CD8-positive, alpha-beta memory T cell (primary cell): ENCODE results near the gene TBC1D10A. TPM values are rescaled to one million over a fixed set of nuclear protein-coding genes. Genes with fewer than 3 reads are reported as not detected.

Experiments
- CTCF ChIA-PET: fragments of 350-600 bp; sonication (Branson Sonifier 250); formaldehyde crosslinking; loops from one replicate; lab custom pipeline; 2021; ENCODE audit warnings: antibody characterized with exemption; lab: Charles Lee
- POLR2A ChIA-PET: fragments of 350-600 bp; sonication (Branson Sonifier 250); formaldehyde crosslinking; loops from one replicate; lab custom pipeline; 2021; ENCODE audit warnings: antibody characterized with exemption; lab: Charles Lee
- DNase-seq, 5 donors: peaks; one replicate each; pipeline versions ENCODE4 v3.0.0 to v3.0.0-alpha.2; 2020 to 2022; ENCODE audit warnings: mixed read lengths in 1 of 5
- H3K27ac ChIP-seq: one replicate; pipeline ENCODE4 v1.7.0; 2013; ENCODE audit warnings: low read depth, mild to moderate bottlenecking, low read length, moderate library complexity
- H3K27me3 ChIP-seq: 2 replicates; pipeline ENCODE4 v1.7.0; 2013; ENCODE audit warnings: low read length, mild to moderate bottlenecking; ENCODE audit not compliant: insufficient read depth, poor library complexity, severe bottlenecking
- H3K36me3 ChIP-seq: 2 replicates; pipeline ENCODE4 v1.7.0; 2013; ENCODE audit warnings: mild to moderate bottlenecking, low read length, moderate library complexity; ENCODE audit not compliant: insufficient read depth
- H3K4me1 ChIP-seq: 2 replicates; pipeline ENCODE4 v1.7.0; 2013; ENCODE audit warnings: mild to moderate bottlenecking, low read length, moderate library complexity; ENCODE audit not compliant: insufficient read depth
- H3K4me3 ChIP-seq: 2 replicates; pipeline ENCODE4 v1.7.0; 2013; ENCODE audit warnings: mild to moderate bottlenecking, low read length
- H3K9me3 ChIP-seq: 2 replicates; pipeline ENCODE4 v1.7.0; 2013; ENCODE audit warnings: mild to moderate bottlenecking, low read length
- H3K27ac Mint-ChIP-seq, 8 donors: one replicate each; pipeline ENCODE4 v1.8.0; 2020 to 2021; ENCODE audit warnings: mixed read lengths in 8 of 8, mild to moderate bottlenecking in 6 of 8, inconsistent platforms in 3 of 8, moderate library complexity in 3 of 8
- H3K27me3 Mint-ChIP-seq, 2 donors: one replicate each; pipeline ENCODE4 v1.8.0; 2020 to 2021; ENCODE audit warnings: mixed read lengths in 2 of 2, mild to moderate bottlenecking in 1 of 2, moderate library complexity in 1 of 2
- H3K36me3 Mint-ChIP-seq, 3 donors: one replicate each; pipeline ENCODE4 v1.8.0; 2020 to 2021; ENCODE audit warnings: mixed read lengths in 3 of 3, inconsistent platforms in 1 of 3, mild to moderate bottlenecking in 1 of 3
- H3K4me1 Mint-ChIP-seq, 3 donors: one replicate each; pipeline ENCODE4 v1.8.0; 2020 to 2021; ENCODE audit warnings: mixed read lengths in 3 of 3, inconsistent platforms in 1 of 3, mild to moderate bottlenecking in 1 of 3
- H3K4me3 Mint-ChIP-seq, 7 donors: one replicate each; pipeline ENCODE4 v1.8.0; 2020 to 2021; ENCODE audit warnings: mixed read lengths in 7 of 7, mild to moderate bottlenecking in 6 of 7, moderate library complexity in 4 of 7, inconsistent platforms in 2 of 7
- H3K9me3 Mint-ChIP-seq, 5 donors: one replicate each; pipeline ENCODE4 v1.8.0; 2020 to 2022; ENCODE audit warnings: mixed read lengths in 5 of 5, mild to moderate bottlenecking in 3 of 5, moderate library complexity in 2 of 5, inconsistent platforms in 1 of 5
- polyA plus RNA-seq: library from polyadenylated mRNA; unstranded; fragments of 300-500 nt; fragmentation: Illumina TruSeq; gene quantifications from one replicate; pipeline ENCODE4 v1.2.3, GENCODE V29; 2021
- total RNA-seq, 2 experiments: library from RNA; stranded (reverse); gene quantifications; one replicate each; pipeline ENCODE4 v1.2.3, GENCODE V29; 2021

TBC1D10A gene
- total and polyA plus RNA-seq, 3 experiments from 2014 or later, result 14.7 to 55.2 (median 17.3) TPM

DNA sequence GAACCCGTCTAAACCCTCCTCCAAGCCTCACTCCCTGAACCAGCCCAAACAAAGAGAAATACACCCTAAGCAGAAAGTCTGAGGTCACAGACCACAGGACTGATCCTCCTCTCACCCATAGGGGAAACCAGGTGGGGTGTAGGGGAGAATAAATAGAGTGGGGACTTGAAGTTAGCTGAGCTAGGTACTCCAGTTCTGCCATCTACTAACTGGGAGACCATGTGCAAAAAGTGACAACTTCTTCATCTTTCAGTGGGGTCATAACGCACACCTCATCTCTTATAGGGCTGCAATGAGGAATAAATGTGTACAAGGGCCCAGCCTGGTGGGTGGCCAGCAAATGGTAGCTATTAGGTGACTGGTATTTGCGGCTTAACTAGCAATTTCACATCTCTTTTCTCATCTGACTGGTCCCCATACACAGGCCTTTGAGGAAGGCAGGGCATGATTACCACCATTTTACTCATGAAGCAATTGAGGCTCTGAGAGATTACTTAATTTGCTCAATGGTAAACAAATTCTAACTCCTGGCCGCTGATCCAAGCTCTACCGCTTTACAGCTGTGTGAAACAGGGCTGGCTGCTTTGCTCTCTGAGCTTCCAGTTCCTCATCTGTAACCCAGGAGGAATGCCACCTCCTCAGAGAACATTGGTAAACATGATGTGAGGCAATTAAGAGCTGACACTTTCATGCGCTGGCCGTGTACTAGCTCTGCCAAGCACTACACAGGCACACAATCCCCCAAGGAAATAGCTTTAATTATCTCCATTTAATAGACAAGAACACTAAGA, 16.6 kb downstream of the TBC1D10A start:
- Mint-ChIP-seq H3K4me1 (peaks cover 98 to 100% (median 98%) of the 10 kb centered on the region in 3 donors), H3K4me3 (peak overlapping the region; percentile 54 to 87 (median 74)), H3K36me3 (peaks cover 0 to 6% (median 4%) of the 10 kb centered on the region in 3 donors), H3K27ac (peak overlapping the region; percentile 78 to 99 (median 96)), H3K9me3 (no peaks in the 10 kb centered on the region), H3K27me3 (peaks cover 0 to 1% of the 10 kb centered on the region in 2 donors)
- Histone ChIP-seq H3K4me1 (peaks cover 99% of the 10 kb centered on the region), H3K27ac (no peak overlapping the region), H3K36me3 (no peaks in the 10 kb centered on the region), H3K9me3 (no peaks in the 10 kb centered on the region), H3K27me3 (no peaks in the 10 kb centered on the region), H3K4me3 (peak overlapping the region; percentile 29)
- ChIA-PET CTCF (interaction anchor here (0.6 to 8.6 kb wide), 8 partner anchors 12 to 80 kb away, joined by 3 to 98 read pairs (median 4); partner anchors contain the start of genes CASTOR1, RNF215 and TBC1D10A), POLR2A (interaction anchor here (0.6 to 2.1 kb wide), 4 partner anchors 9 to 21 kb away, joined by 3 to 8 read pairs (median 4); partner anchors contain the start of genes CASTOR1 and TBC1D10A)
- peak in 2 of 5 donors; percentile 53 to 74 for DNase-seq

DNA sequence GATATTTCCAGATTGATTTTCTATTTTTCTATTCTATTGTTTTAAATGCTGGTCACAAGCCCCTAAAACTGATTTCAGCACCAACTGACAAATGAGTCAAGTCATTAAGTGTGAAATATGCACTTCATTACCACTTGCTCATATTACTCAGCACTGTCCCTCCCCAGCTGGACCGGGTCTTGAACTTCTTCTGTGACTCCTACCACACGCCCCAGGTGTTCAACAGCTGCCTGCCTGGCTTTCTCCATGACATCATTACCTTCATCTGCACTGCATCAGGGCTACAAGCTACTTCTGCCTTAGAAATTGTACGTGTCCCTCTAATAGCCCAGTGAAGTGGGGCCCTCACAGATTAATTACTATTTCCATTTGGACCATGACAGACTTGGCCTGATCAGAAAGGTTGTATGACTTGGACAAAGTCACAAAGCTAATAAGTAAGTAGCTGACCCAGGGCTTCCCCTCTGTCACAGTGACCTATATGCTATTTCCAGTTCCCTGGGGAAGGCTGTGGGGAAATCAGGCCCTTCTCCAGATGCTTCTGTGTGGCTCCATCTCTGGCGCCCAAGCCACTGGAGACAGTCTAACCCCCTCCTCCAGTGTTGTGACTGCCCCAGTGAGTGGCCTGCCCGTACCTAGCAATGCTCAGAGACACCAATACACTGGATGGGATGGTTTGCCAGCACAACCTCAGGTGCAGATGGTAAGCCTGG, 18.1 kb downstream of the TBC1D10A start:
- peak overlapping the region; percentile 51 to 75 (median 67) for H3K4me3 Mint-ChIP-seq

DNA sequence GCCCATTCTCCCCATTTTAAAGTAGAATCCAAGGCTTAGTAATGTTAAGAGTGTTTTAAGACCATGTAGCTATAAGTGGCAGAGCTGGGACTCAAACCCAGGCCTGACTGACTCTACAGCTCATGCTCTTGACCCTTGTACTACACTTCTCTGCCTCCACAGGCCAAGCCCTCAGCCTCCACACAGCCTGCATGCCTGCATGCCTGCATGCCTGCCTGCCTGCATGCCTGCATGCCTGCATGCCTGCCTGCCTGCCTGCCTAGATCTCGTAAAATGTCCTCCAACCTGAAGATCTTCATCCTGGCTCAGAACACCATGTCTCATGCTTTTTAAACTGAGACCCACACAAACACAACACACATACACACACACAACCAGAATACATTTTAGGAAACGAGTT, 18.6 kb downstream of the TBC1D10A start:
- no peaks in the 10 kb centered on the region for H3K9me3 ChIP-seq
- Mint-ChIP-seq H3K36me3 (peaks cover 0 to 17% (median 8%) of the 10 kb centered on the region in 3 donors), H3K27me3 (peaks cover 0 to 1% of the 10 kb centered on the region in 2 donors), H3K9me3 (no peaks in the 10 kb centered on the region), H3K4me3 (peak overlapping the region; percentile 34 to 77 (median 69)), H3K27ac (peak overlapping the region; percentile 78 to 99 (median 94)), H3K4me1 (peaks cover 99 to 100% (median 100%) of the 10 kb centered on the region in 3 donors)
- ChIA-PET POLR2A (interaction anchor here (7.2 kb wide), 1 partner anchor 16 kb away, joined by 71 read pairs; the partner anchor contains the start of gene TBC1D10A), CTCF (interaction anchor here (1.3 to 8.6 kb wide), 4 partner anchors 11 to 45 kb away, joined by 3 to 98 read pairs (median 28); partner anchors contain the start of genes CASTOR1 and TBC1D10A)
- H3K27me3 ChIP-seq, result no peaks in the 10 kb centered on the region
- no peak for DNase-seq
- H3K4me1 ChIP-seq, result peaks cover 99% of the 10 kb centered on the region
- no peak overlapping the region for H3K27ac ChIP-seq
- H3K4me3 ChIP-seq, result no peak overlapping the region
- peaks cover 5% of the 10 kb centered on the region for H3K36me3 ChIP-seq

More for the DNA sequence above, 18.1 kb downstream of the TBC1D10A start:
- H3K9me3 Mint-ChIP-seq, result no peaks in the 10 kb centered on the region
- DNase-seq, result no peak
- H3K4me1 ChIP-seq, result peaks cover 99% of the 10 kb centered on the region
- peaks cover 96 to 100% (median 98%) of the 10 kb centered on the region in 3 donors for H3K4me1 Mint-ChIP-seq
- H3K27me3 Mint-ChIP-seq, result peaks cover 0 to 1% of the 10 kb centered on the region in 2 donors
- CTCF ChIA-PET, result interaction anchor here (3.3 to 8.6 kb wide), 3 partner anchors 12 to 18 kb away, joined by 10 to 98 read pairs (median 45); partner anchors contain the start of genes CASTOR1 and TBC1D10A
- H3K36me3 ChIP-seq, result peaks cover 3% of the 10 kb centered on the region
- peak overlapping the region; percentile 15 for H3K4me3 ChIP-seq
- peaks cover 0 to 11% (median 6%) of the 10 kb centered on the region in 3 donors for H3K36me3 Mint-ChIP-seq
- H3K27ac Mint-ChIP-seq, result peak overlapping the region; percentile 78 to 99 (median 96)
- H3K27me3 ChIP-seq, result no peaks in the 10 kb centered on the region
- no peak overlapping the region for H3K27ac ChIP-seq
- no peaks in the 10 kb centered on the region for H3K9me3 ChIP-seq
- POLR2A ChIA-PET, result interaction anchor here (7.2 kb wide), 1 partner anchor 15 kb away, joined by 71 read pairs; the partner anchor contains the start of gene TBC1D10A

DNA sequence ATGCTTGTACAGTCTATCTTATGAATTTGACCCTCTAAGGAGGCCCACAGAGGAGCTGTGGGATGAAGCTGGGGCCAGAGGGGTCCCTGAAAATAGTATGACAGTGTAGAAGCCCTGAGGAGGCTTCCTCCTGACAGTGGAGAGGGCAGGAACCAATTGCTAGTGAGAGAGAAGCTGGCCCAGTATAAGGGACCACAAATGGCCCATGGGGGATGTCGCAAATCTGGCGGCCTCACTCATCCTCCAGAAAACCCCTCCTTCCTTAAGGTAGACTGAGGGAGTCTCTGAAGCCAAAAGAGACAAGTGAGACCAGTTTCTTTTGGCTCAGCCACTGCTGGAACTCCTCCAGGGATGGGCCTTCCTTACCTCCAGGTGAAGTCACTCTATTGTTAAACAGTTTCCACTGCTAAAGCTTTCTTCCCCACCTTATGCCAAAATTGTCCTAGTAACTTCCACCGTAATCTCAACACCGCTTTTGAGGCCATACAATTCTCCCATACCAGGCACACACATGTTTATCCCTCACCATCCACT, 19.6 kb downstream of the TBC1D10A start:
- H3K36me3 Mint-ChIP-seq, result peaks cover 0 to 27% (median 3%) of the 10 kb centered on the region in 3 donors
- Histone ChIP-seq H3K27ac (peak overlapping the region; percentile 27), H3K4me3 (peak overlapping the region; percentile 61), H3K9me3 (no peaks in the 10 kb centered on the region), H3K27me3 (no peaks in the 10 kb centered on the region), H3K4me1 (peaks cover 99% of the 10 kb centered on the region), H3K36me3 (peaks cover 5% of the 10 kb centered on the region)
- peaks cover 0 to 1% of the 10 kb centered on the region in 2 donors for H3K27me3 Mint-ChIP-seq
- peak overlapping the region; percentile 31 to 99 (median 89) for H3K27ac Mint-ChIP-seq
- POLR2A ChIA-PET, result interaction anchor here (0.7 to 7.2 kb wide), 7 partner anchors 11 to 118 kb away, joined by 3 to 71 read pairs (median 5); partner anchors contain the start of genes CASTOR1, CCDC157, MTFP1 and SF3A1
- peak in 1 of 5 donors; percentile 52 for DNase-seq
- H3K9me3 Mint-ChIP-seq, result no peaks in the 10 kb centered on the region
- CTCF ChIA-PET, result interaction anchor here (1.0 to 8.6 kb wide), 8 partner anchors 10 to 117 kb away, joined by 3 to 98 read pairs (median 4); partner anchors contain the start of genes CASTOR1, MTFP1 and TBC1D10A
- H3K4me3 Mint-ChIP-seq, result peak overlapping the region; percentile 64 to 77 (median 69)
- H3K4me1 Mint-ChIP-seq, result peaks cover 99 to 100% (median 100%) of the 10 kb centered on the region in 3 donors

DNA sequence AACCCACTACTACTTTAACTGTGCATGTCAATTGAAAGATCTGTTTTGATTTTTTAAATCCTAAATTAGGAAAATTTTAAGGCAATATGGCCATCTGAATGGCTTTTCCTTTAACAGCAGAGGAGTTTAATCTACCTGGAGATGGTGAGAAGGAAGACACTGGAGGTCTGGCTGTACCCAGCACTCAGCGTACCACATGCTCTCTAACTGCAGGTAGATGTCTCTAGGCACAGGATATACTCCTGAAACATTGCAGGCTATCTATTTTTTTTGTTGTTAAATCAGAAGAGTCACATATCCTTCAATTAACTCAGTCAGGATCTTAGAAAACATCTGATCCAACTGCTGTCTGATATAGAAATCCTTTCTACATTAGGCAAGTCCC, 20.1 kb downstream of the TBC1D10A start:
- peaks cover 0 to 31% (median 3%) of the 10 kb centered on the region in 3 donors for H3K36me3 Mint-ChIP-seq
- H3K9me3 Mint-ChIP-seq, result no peaks in the 10 kb centered on the region
- H3K27ac Mint-ChIP-seq, result peak overlapping the region; percentile 31 to 99 (median 89)
- peaks cover 99 to 100% (median 100%) of the 10 kb centered on the region in 3 donors for H3K4me1 Mint-ChIP-seq
- ChIA-PET CTCF (interaction anchor here (1.0 to 8.6 kb wide), 8 partner anchors 10 to 118 kb away, joined by 3 to 98 read pairs (median 7); partner anchors contain the start of genes CASTOR1, MTFP1 and TBC1D10A), POLR2A (interaction anchor here (0.6 to 7.2 kb wide), 11 partner anchors 11 to 882 kb away, joined by 3 to 71 read pairs (median 3); partner anchors contain the start of genes CASTOR1, CCDC157, MTFP1 and SF3A1)
- Histone ChIP-seq H3K36me3 (peaks cover 5% of the 10 kb centered on the region), H3K4me3 (peak overlapping the region; percentile 61), H3K9me3 (no peaks in the 10 kb centered on the region), H3K4me1 (peaks cover 99% of the 10 kb centered on the region), H3K27ac (peak overlapping the region; percentile 40), H3K27me3 (no peaks in the 10 kb centered on the region)
- no peaks in the 10 kb centered on the region for H3K27me3 Mint-ChIP-seq
- no peak for DNase-seq
- peak overlapping the region; percentile 64 to 77 (median 69) for H3K4me3 Mint-ChIP-seq

DNA sequence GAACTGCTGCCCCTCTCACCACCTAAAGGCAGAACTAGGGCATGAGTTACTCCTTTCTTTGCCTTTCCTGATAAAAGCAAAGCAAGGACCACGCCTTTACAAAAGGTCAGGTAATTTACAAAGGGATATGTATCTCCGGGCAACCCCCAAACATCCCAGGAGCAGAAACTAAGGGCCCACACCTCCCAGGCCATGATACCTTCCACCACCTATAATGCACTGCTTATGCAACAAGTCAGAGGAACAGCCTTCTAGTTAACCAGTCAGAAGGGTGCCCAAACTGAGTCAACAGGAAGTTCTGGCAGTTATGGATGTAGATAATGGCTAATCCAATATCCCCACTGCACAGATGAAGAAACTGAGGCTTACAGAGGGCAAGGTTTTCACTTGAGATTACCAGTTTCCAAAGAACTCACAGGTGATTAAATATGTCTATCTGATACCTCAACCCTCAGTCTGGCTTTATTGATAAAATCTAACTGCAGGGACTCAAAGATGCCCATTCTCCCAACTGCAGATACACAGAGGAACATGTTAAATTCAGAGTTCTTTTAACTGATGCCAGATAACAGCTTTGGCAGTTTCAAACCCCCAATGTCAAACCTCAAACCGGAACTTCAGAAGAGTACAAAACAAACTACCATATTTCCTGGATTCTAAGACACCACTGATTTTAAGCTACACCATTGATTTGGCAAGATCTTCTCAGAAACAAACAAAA, 20.7 kb downstream of the TBC1D10A start:
- peak overlapping the region; percentile 61 for H3K4me3 ChIP-seq
- Mint-ChIP-seq H3K4me3 (peak overlapping the region; percentile 64 to 77 (median 69)), H3K27ac (peak overlapping the region; percentile 31 to 99 (median 89)), H3K36me3 (peaks cover 0 to 36% (median 7%) of the 10 kb centered on the region in 3 donors), H3K9me3 (no peaks in the 10 kb centered on the region), H3K4me1 (peaks cover 99 to 100% (median 100%) of the 10 kb centered on the region in 3 donors), H3K27me3 (no peaks in the 10 kb centered on the region)
- peaks cover 7% of the 10 kb centered on the region for H3K36me3 ChIP-seq
- H3K4me1 ChIP-seq, result peaks cover 99% of the 10 kb centered on the region
- DNase-seq, result peak in 2 of 5 donors; percentile 73 to 87
- H3K27ac ChIP-seq, result peak overlapping the region; percentile 40
- POLR2A ChIA-PET, result interaction anchor here (0.6 to 7.2 kb wide), 13 partner anchors 8 to 882 kb away, joined by 3 to 71 read pairs (median 3); partner anchors contain the start of genes CASTOR1, CCDC157, MTFP1 and SF3A1
- CTCF ChIA-PET, result interaction anchor here (1.0 to 8.6 kb wide), 9 partner anchors 9 to 119 kb away, joined by 3 to 98 read pairs (median 6); partner anchors contain the start of genes CASTOR1, MTFP1, RNF215 and TBC1D10A
- H3K27me3 ChIP-seq, result no peaks in the 10 kb centered on the region
- no peaks in the 10 kb centered on the region for H3K9me3 ChIP-seq
